Activated CD8-positive, alpha-beta memory T cell treated with anti-CD3 and anti-CD28 coated beads for 36 hours (primary cell): ENCODE data around the gene ACTN4. TPM values are rescaled to one million over a fixed set of nuclear protein-coding genes. Genes with fewer than 3 reads are reported as not detected.

Experiments
- CTCF ChIA-PET: fragments of 350-600 bp; sonication (Branson Sonifier 250); formaldehyde crosslinking; loops from one replicate; lab custom pipeline; 2021; ENCODE audit warnings: antibody characterized with exemption; lab: Charles Lee
- POLR2A ChIA-PET: fragments of 350-600 bp; sonication (Branson Sonifier 250); formaldehyde crosslinking; loops from one replicate; lab custom pipeline; 2021; ENCODE audit warnings: antibody characterized with exemption; lab: Charles Lee
- total RNA-seq, 2 experiments: library from RNA; stranded (reverse); gene quantifications; one replicate each; pipeline ENCODE4 v1.2.3, GENCODE V29; 2021

The ACTN4 gene
- total RNA-seq, 2 experiments from 2014 or later, result 292 to 301 TPM

GRCh38 chr19:38781058-38781457 is 133.6 kb downstream of the ACTN4 start:
- CTCF ChIA-PET, result interaction anchor here (0.8 kb wide), 1 partner anchor 124 kb away, joined by 3 read pairs; no protein-coding TSS in a partner anchor
- POLR2A ChIA-PET, result no interaction called here

Other genes starting within 250 kb of the ACTN4 start
- gene FAM98C, start 244.6 kb upstream of the ACTN4 start, total RNA-seq, result 10 to 100 TPM; 15.0 to 16.0 TPM
- 1 to 10 TPM; 1.0 to 1.3 TPM for gene RASGRP4, start 221.4 kb upstream of the ACTN4 start, total RNA-seq
- 1 to 10 TPM in 1 of 2 experiments, under 1 TPM in 1; 0.95 to 1.4 TPM for gene RYR1, start 214.0 kb upstream of the ACTN4 start, total RNA-seq
- 100 to 1,000 TPM; 159 to 165 TPM for gene MAP4K1, start 29.7 kb upstream of the ACTN4 start, total RNA-seq
- 100 to 1,000 TPM; 280 to 286 TPM for gene EIF3K, start 28.5 kb upstream of the ACTN4 start, total RNA-seq
- gene CAPN12, start 96.8 kb downstream of the ACTN4 start, total RNA-seq, result 1 to 10 TPM; 3.3 to 3.7 TPM
- gene LGALS7, start 125.9 kb downstream of the ACTN4 start, total RNA-seq, result not detected
- gene LGALS7B, start 141.6 kb downstream of the ACTN4 start, total RNA-seq, result not detected
- under 1 TPM; 0.65 to 0.82 TPM for gene LGALS4, start 165.3 kb downstream of the ACTN4 start, total RNA-seq
- gene ECH1, start 184.1 kb downstream of the ACTN4 start, total RNA-seq, result 100 to 1,000 TPM; 108 to 124 TPM
- gene HNRNPL, start 202.3 kb downstream of the ACTN4 start, total RNA-seq, result 100 to 1,000 TPM; 677 to 698 TPM
- 10 to 100 TPM; 84.0 to 85.5 TPM for gene RINL, start 230.6 kb downstream of the ACTN4 start, total RNA-seq